ENCODE results near the gene STRADA. TPM values are rescaled to one million over a fixed set of nuclear protein-coding genes. Genes with fewer than 3 reads are reported as not detected.

The STRADA gene
- polyA plus RNA-seq, 1 experiment, result 28.0 TPM

- no peak for TF ChIP-seq CTCF (IDR thresholded peaks at IDR 0.05; ENCODE audit: low read depth, low read length)
- Histone ChIP-seq H3K27me3 (ENCODE audit: control insufficient read depth, insufficient read depth, low read length) (no peaks in the 10 kb centered on the region), H3K27ac (ENCODE audit: low read depth, low read length) (no peak overlapping the region), H3K4me3 (ENCODE audit: low read depth, low read length) (no peak overlapping the region), H3K9me3 (ENCODE audit: control insufficient read depth, insufficient read depth, low read length) (no peaks in the 10 kb centered on the region; the same call in 1 of the 2 replicates)
- DNase-seq (ENCODE audit: low read depth, low spot score), result no peak
- POLR2A ChIA-PET, result no interaction called here
- CTCF ChIA-PET, result no interaction called here
These were observed 37.9 kb downstream of the STRADA start for GRCh38 chr17:63703556-63704258.

GRCh38 chr17:63703029-63703428, 38.6 kb downstream of the STRADA start:
- Histone ChIP-seq H3K27me3 (ENCODE audit: control insufficient read depth, insufficient read depth, low read length) (no peaks in the 10 kb centered on the region), H3K4me3 (ENCODE audit: low read depth, low read length) (no peak overlapping the region), H3K27ac (ENCODE audit: low read depth, low read length) (no peak overlapping the region), H3K9me3 (ENCODE audit: control insufficient read depth, insufficient read depth, low read length) (no peaks in the 10 kb centered on the region; the same call in 1 of the 2 replicates)
- ChIA-PET POLR2A (no interaction called here), CTCF (no interaction called here)
- no peak for DNase-seq (ENCODE audit: low read depth, low spot score)
- TF ChIP-seq CTCF (IDR thresholded peaks at IDR 0.05; ENCODE audit: low read depth, low read length), result no peak

GRCh38 chr17:63702721-63703015, 38.9 kb downstream of the STRADA start:
- Histone ChIP-seq H3K27ac (ENCODE audit: low read depth, low read length) (no peak overlapping the region), H3K9me3 (ENCODE audit: control insufficient read depth, insufficient read depth, low read length) (no peaks in the 10 kb centered on the region; the same call in 1 of the 2 replicates), H3K27me3 (ENCODE audit: control insufficient read depth, insufficient read depth, low read length) (no peaks in the 10 kb centered on the region), H3K4me3 (ENCODE audit: low read depth, low read length) (no peak overlapping the region)
- POLR2A ChIA-PET, result no interaction called here
- no peak for DNase-seq (ENCODE audit: low read depth, low spot score)
- no peak for TF ChIP-seq CTCF (IDR thresholded peaks at IDR 0.05; ENCODE audit: low read depth, low read length)
- CTCF ChIA-PET, result no interaction called here

GRCh38 chr17:63701868-63702720, 39.5 kb downstream of the STRADA start:
- Histone ChIP-seq H3K4me3 (ENCODE audit: low read depth, low read length) (no peak overlapping the region), H3K27me3 (ENCODE audit: control insufficient read depth, insufficient read depth, low read length) (no peaks in the 10 kb centered on the region), H3K9me3 (ENCODE audit: control insufficient read depth, insufficient read depth, low read length) (no peaks in the 10 kb centered on the region; the same call in 1 of the 2 replicates), H3K27ac (ENCODE audit: low read depth, low read length) (no peak overlapping the region)
- ChIA-PET POLR2A (no interaction called here), CTCF (interaction anchor here (0.6 to 1.0 kb wide), 2 partner anchors 40 to 1146 kb away, joined by 4 to 5 read pairs; no protein-coding TSS in a partner anchor)
- DNase-seq (ENCODE audit: low read depth, low spot score), result no peak
- TF ChIP-seq CTCF (IDR thresholded peaks at IDR 0.05; ENCODE audit: low read depth, low read length), result no peak

GRCh38 chr17:63701456-63701820, 40.2 kb downstream of the STRADA start:
- ChIA-PET POLR2A (interaction anchor here (0.6 to 1.1 kb wide), 4 partner anchors 12 to 79 kb away, joined by 3 to 7 read pairs (median 4); partner anchors contain the start of genes CCDC47, DDX42 and MAP3K3), CTCF (interaction anchor here (0.6 to 1.0 kb wide), 2 partner anchors 41 to 1145 kb away, joined by 4 to 5 read pairs; no protein-coding TSS in a partner anchor)
- Histone ChIP-seq H3K27me3 (ENCODE audit: control insufficient read depth, insufficient read depth, low read length) (no peaks in the 10 kb centered on the region), H3K4me3 (ENCODE audit: low read depth, low read length) (no peak overlapping the region), H3K27ac (ENCODE audit: low read depth, low read length) (peak overlapping the region; percentile 11), H3K9me3 (ENCODE audit: control insufficient read depth, insufficient read depth, low read length) (no peaks in the 10 kb centered on the region; the same call in 1 of the 2 replicates)
- no peak for DNase-seq (ENCODE audit: low read depth, low spot score)
- TF ChIP-seq CTCF (IDR thresholded peaks at IDR 0.05; ENCODE audit: low read depth, low read length), result no peak
